GM21528 (cell line): ENCODE data around the gene DYSF.

Experiments
- ATAC-seq: cut with Tn5 transposase; IDR thresholded peaks from one replicate; pipeline ENCODE4 v1.9.1; 2021; ENCODE audit warnings: mild to moderate bottlenecking, moderate library complexity; ENCODE audit not compliant: unreplicated experiment, low FRiP score

DYSF gene

GRCh38 chr2:71563872-71564271, 110.5 kb downstream of the DYSF start:
- no peak for ATAC-seq

- ATAC-seq, result no peak
These were observed 111.0 kb downstream of the DYSF start for GRCh38 chr2:71564361-71564760.

- no peak for ATAC-seq
These were observed 111.4 kb downstream of the DYSF start for GRCh38 chr2:71564790-71565189.

- no peak for ATAC-seq
These were observed 113.0 kb downstream of the DYSF start for GRCh38 chr2:71566372-71566771.

- ATAC-seq, result no peak
These were observed 114.3 kb downstream of the DYSF start for GRCh38 chr2:71567625-71568024.

- no peak for ATAC-seq
These were observed 114.7 kb downstream of the DYSF start for GRCh38 chr2:71568103-71568502.

- ATAC-seq, result no peak
These were observed 117.2 kb downstream of the DYSF start for GRCh38 chr2:71570511-71570910.

GRCh38 chr2:71570951-71571460, 117.6 kb downstream of the DYSF start:
- no peak for ATAC-seq

- ATAC-seq, result no peak
These were observed 118.6 kb downstream of the DYSF start for GRCh38 chr2:71571945-71572344.

GRCh38 chr2:71575966-71576365, 122.6 kb downstream of the DYSF start:
- no peak for ATAC-seq

- ATAC-seq, result no peak
These were observed 123.2 kb downstream of the DYSF start for GRCh38 chr2:71576541-71576940.

GRCh38 chr2:71577209-71577608, 123.8 kb downstream of the DYSF start:
- ATAC-seq, result no peak

GRCh38 chr2:71578767-71579342, 125.5 kb downstream of the DYSF start:
- ATAC-seq, result no peak

GRCh38 chr2:71581026-71581425, 127.7 kb downstream of the DYSF start:
- no peak for ATAC-seq

- no peak for ATAC-seq
These were observed 130.5 kb downstream of the DYSF start for GRCh38 chr2:71583876-71584275.

- no peak for ATAC-seq
These were observed 133.1 kb downstream of the DYSF start for GRCh38 chr2:71586471-71586870.

GRCh38 chr2:71587509-71588073, 134.2 kb downstream of the DYSF start:
- ATAC-seq, result no peak

- ATAC-seq, result no peak
These were observed 135.3 kb downstream of the DYSF start for GRCh38 chr2:71588497-71589170.

- ATAC-seq, result no peak
These were observed 136.4 kb downstream of the DYSF start for GRCh38 chr2:71589763-71590162.

GRCh38 chr2:71591044-71591443, 137.7 kb downstream of the DYSF start:
- ATAC-seq, result no peak

GRCh38 chr2:71592181-71592711, 138.9 kb downstream of the DYSF start:
- ATAC-seq, result no peak

GRCh38 chr2:71595569-71595968, 142.2 kb downstream of the DYSF start:
- ATAC-seq, result no peak
